ENCODE measurements around the gene UBE2D2.

Gene UBE2D2

DNA sequence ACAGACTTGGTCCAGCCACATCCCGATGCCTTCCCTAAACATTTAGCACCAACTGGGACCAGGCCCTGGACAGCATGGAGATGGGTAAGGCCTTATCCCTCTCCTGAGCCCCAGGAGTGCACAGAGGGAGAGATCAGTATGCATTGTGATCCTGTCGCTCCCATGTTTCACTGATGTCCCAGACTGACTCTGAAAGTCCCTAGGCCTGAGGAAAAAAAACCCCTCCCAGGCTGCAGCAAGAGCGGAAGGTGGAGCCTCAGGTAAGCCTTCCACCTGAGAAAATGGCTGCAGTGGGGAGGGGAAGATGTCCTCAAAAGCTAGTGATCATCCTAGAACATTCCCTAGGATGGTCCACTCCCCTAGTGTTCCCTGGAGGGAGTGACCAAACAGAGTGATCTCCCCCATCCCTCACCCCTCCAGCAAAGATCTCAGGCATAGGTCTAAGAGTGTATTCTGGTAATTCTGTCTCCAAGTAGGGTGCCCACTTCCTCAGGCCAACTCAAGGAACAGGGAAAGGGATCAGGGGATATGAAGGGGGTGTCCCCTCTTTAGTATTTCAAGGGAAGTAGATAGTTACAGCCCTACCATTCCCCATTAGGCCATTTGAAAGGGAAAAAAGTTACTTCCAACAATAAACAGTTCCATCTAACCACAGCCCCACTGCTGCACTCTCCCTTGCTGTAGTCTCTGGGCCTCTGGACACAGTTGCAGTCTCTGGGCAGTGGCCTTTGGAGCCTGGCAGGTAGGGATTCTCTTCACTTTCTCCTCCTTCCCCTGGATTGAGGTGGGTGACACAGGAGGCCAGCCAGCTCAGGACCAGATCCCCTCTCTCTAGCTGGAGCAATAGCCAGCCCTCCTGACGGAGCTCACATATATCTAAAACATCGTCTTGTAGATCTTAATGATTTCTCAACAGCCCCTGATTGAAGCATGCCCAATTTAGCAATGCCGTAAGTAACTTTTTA, 80.3 kb downstream of the UBE2D2 start:
- TF ChIP-seq, protein P1, sequence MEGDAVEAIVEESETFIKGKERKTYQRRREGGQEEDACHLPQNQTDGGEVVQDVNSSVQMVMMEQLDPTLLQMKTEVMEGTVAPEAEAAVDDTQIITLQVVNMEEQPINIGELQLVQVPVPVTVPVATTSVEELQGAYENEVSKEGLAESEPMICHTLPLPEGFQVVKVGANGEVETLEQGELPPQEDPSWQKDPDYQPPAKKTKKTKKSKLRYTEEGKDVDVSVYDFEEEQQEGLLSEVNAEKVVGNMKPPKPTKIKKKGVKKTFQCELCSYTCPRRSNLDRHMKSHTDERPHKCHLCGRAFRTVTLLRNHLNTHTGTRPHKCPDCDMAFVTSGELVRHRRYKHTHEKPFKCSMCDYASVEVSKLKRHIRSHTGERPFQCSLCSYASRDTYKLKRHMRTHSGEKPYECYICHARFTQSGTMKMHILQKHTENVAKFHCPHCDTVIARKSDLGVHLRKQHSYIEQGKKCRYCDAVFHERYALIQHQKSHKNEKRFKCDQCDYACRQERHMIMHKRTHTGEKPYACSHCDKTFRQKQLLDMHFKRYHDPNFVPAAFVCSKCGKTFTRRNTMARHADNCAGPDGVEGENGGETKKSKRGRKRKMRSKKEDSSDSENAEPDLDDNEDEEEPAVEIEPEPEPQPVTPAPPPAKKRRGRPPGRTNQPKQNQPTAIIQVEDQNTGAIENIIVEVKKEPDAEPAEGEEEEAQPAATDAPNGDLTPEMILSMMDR (IDR thresholded peaks at IDR 0.05; ENCODE audit: extremely low read depth, insufficient read depth, missing control alignments), result no peak
- in situ Hi-C loops (cut with MboI; ENCODE audit: low pct_unique_long_range_greater_than_20kb, low sequenced_read_pairs, unreplicated experiment), result no loop called here
- no peak for DNase-seq (ENCODE audit: low spot score)

GRCh38 chr5:139642213-139642612, 81.1 kb downstream of the UBE2D2 start:
- TF ChIP-seq, protein P1 (IDR thresholded peaks at IDR 0.05; ENCODE audit: extremely low read depth, insufficient read depth, missing control alignments), result no peak
- no peak for DNase-seq (ENCODE audit: low spot score)
- in situ Hi-C loops (cut with MboI; ENCODE audit: low pct_unique_long_range_greater_than_20kb, low sequenced_read_pairs, unreplicated experiment), result no loop called here

GRCh38 chr5:139642891-139643871, 82.0 kb downstream of the UBE2D2 start:
- TF ChIP-seq, protein P1 (IDR thresholded peaks at IDR 0.05; ENCODE audit: extremely low read depth, insufficient read depth, missing control alignments), result no peak
- DNase-seq (ENCODE audit: low spot score), result no peak
- in situ Hi-C loops (cut with MboI; ENCODE audit: low pct_unique_long_range_greater_than_20kb, low sequenced_read_pairs, unreplicated experiment), result no loop called here

DNA sequence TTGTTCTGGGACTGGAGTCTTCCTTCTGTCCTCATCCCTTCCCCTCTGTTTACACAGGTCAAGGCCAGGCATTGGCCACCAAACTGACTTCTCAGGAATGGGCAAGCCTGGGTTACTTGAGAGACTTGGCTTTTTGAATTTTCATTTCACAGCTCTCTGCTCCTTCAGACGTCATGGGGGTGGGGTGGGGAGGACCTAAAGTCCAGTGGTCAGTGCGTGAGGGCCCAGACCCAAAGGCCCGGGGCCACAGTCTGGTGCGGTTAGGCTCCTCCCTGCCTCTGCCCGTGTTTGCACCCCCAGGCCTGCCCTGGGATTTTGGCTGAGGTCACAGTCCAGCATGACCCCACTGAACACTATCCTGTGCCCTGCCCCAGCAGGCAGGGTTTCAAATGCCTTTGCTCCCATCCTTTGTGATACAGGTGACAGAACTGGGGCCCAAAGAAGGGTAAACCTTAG, 82.9 kb downstream of the UBE2D2 start:
- in situ Hi-C loops (cut with MboI; ENCODE audit: low pct_unique_long_range_greater_than_20kb, low sequenced_read_pairs, unreplicated experiment), result no loop called here
- DNase-seq (ENCODE audit: low spot score), result peak; percentile 8
- TF ChIP-seq, protein P1 (IDR thresholded peaks at IDR 0.05; ENCODE audit: extremely low read depth, insufficient read depth, missing control alignments), result no peak

- DNase-seq (ENCODE audit: low spot score), result peak; percentile 14
- TF ChIP-seq, protein P1 (IDR thresholded peaks at IDR 0.05; ENCODE audit: extremely low read depth, insufficient read depth, missing control alignments), result no peak
- in situ Hi-C loops (cut with MboI; ENCODE audit: low pct_unique_long_range_greater_than_20kb, low sequenced_read_pairs, unreplicated experiment), result no loop called here
Measured at GRCh38 chr5:139644646-139645429, 83.7 kb downstream of the UBE2D2 start.
